ENCODE data around the gene TRAPPC3.

GRCh38 chr1:36112823-36113222 is 36.5 kb downstream of the TRAPPC3 start:
- no peak for TF ChIP-seq CTCF (IDR thresholded peaks at IDR 0.05)
- TF ChIP-seq POLR2A (IDR thresholded peaks at IDR 0.05), result no peak

All from esophagus squamous epithelium (tissue), 4 donors.